OCI-LY3 (cell line): Measurements from ENCODE around the gene GLI2.

ENCODE experiments used
- H2AFZ ChIP-seq: fragments of 200-600, 300-600 bp; shearing (Covaris generic); 2 replicates; pipeline ENCODE4 v1.6.0; 2014; ENCODE audit warnings: antibody characterized with exemption, low read depth, low read length
- H3K27ac ChIP-seq: fragments of 200-600, 300-600 bp; sonication (generic); 2 replicates; pipeline ENCODE4 v1.5.1; 2014; ENCODE audit warnings: mild to moderate bottlenecking, low read length, moderate library complexity, mixed read lengths
- H3K27me3 ChIP-seq: fragments of 200-600, 300-600 bp; sonication (generic); 2 replicates; pipeline ENCODE4 v1.6.1; 2014; ENCODE audit warnings: low read depth, low read length, mixed read lengths
- H3K36me3 ChIP-seq: fragments of 200-600, 300-600 bp; sonication (generic); replicated peaks from 2 replicates; pipeline ENCODE3; 2014; ENCODE audit warnings: low read depth, low read length, mixed read lengths
- H3K4me1 ChIP-seq: fragments of 300-600, 200-600 bp; sonication (generic); 2 replicates; pipeline ENCODE4 v1.6.1; 2014; ENCODE audit warnings: low read length, mixed read lengths
- H3K4me2 ChIP-seq: fragments of 200-600, 300-600 bp; sonication (generic); 2 replicates; pipeline ENCODE4 v1.6.1; 2014; ENCODE audit warnings: low read length, mixed read lengths
- H3K4me3 ChIP-seq: fragments of 300-600, 200-600 bp; sonication (generic); 2 replicates; pipeline ENCODE4 v1.5.1; 2014; ENCODE audit warnings: antibody characterized with exemption, mild to moderate bottlenecking, low read length, moderate library complexity
- H3K79me2 ChIP-seq: fragments of 300-600, 200-600 bp; shearing (Covaris generic); 2 replicates; pipeline ENCODE4 v1.6.1; 2014; ENCODE audit warnings: mild to moderate bottlenecking, low read length, mixed read lengths
- H3K9ac ChIP-seq: fragments of 300-600, 200-600 bp; shearing (Covaris generic); 2 replicates; pipeline ENCODE4 v1.6.0; 2014; ENCODE audit warnings: mild to moderate bottlenecking, low read length, moderate library complexity
- H3K9me3 ChIP-seq: fragments of 200-600, 300-600 bp; shearing (Covaris generic); 2 replicates; pipeline ENCODE4 v1.6.1; 2014; ENCODE audit warnings: low read length, mixed read lengths; ENCODE audit not compliant: insufficient read depth
- H4K20me1 ChIP-seq: fragments of 200-600, 300-600 bp; sonication (generic); 2 replicates; pipeline ENCODE4 v1.6.1; 2016; ENCODE audit warnings: low read length, mixed read lengths; ENCODE audit not compliant: insufficient read depth
- CTCF ChIP-seq: fragments of 200-600, 300-600 bp; sonication (generic); IDR thresholded peaks from 2 replicates; pipeline ENCODE4 v1.5.1; 2014; ENCODE audit warnings: antibody characterized with exemption, low read length, low read depth
- EZH2phosphoT487 ChIP-seq: fragments of 200-600 bp; shearing (Covaris generic); IDR thresholded peaks from 2 replicates; pipeline ENCODE4 v1.6.1; 2018; ENCODE audit warnings: antibody characterized with exemption, mixed run types, low read depth

GLI2 gene

GRCh38 chr2:120775801-120776589 lies 40.3 kb downstream of the GLI2 start:
- H3K79me2 ChIP-seq = no peaks in the 10 kb centered on the region
- no peaks in the 10 kb centered on the region for H3K36me3 ChIP-seq
- H3K9me3 ChIP-seq = no peaks in the 10 kb centered on the region
- no peak overlapping the region for H3K9ac ChIP-seq
- no peak overlapping the region for H2AFZ ChIP-seq
- no peaks in the 10 kb centered on the region for H3K27me3 ChIP-seq
- no peak overlapping the region for H3K4me3 ChIP-seq
- no peaks in the 10 kb centered on the region for H4K20me1 ChIP-seq
- no peak overlapping the region for H3K27ac ChIP-seq
- TF ChIP-seq CTCF (no peak), EZH2phosphoT487 (no peak)
- no peak overlapping the region for H3K4me2 ChIP-seq
- H3K4me1 ChIP-seq = no peaks in the 10 kb centered on the region

GRCh38 chr2:120776649-120777048 lies 41.0 kb downstream of the GLI2 start:
- H3K27ac ChIP-seq = no peak overlapping the region
- H2AFZ ChIP-seq = no peak overlapping the region
- H3K79me2 ChIP-seq = no peaks in the 10 kb centered on the region
- TF ChIP-seq CTCF (no peak), EZH2phosphoT487 (no peak)
- no peak overlapping the region for H3K4me2 ChIP-seq
- no peaks in the 10 kb centered on the region for H3K9me3 ChIP-seq
- H4K20me1 ChIP-seq = no peaks in the 10 kb centered on the region
- H3K36me3 ChIP-seq = no peaks in the 10 kb centered on the region
- H3K4me3 ChIP-seq = no peak overlapping the region
- no peak overlapping the region for H3K9ac ChIP-seq
- no peaks in the 10 kb centered on the region for H3K4me1 ChIP-seq
- no peaks in the 10 kb centered on the region for H3K27me3 ChIP-seq

GRCh38 chr2:120777170-120777751 lies 41.6 kb downstream of the GLI2 start:
- H3K27ac ChIP-seq = no peak overlapping the region
- no peak overlapping the region for H3K4me3 ChIP-seq
- no peaks in the 10 kb centered on the region for H3K79me2 ChIP-seq
- no peaks in the 10 kb centered on the region for H4K20me1 ChIP-seq
- no peaks in the 10 kb centered on the region for H3K27me3 ChIP-seq
- no peaks in the 10 kb centered on the region for H3K9me3 ChIP-seq
- no peak overlapping the region for H3K9ac ChIP-seq
- H3K4me2 ChIP-seq = no peak overlapping the region
- H3K36me3 ChIP-seq = no peaks in the 10 kb centered on the region
- H2AFZ ChIP-seq = no peak overlapping the region
- no peaks in the 10 kb centered on the region for H3K4me1 ChIP-seq
- no peak for TF ChIP-seq EZH2phosphoT487
- no peak for TF ChIP-seq CTCF

GRCh38 chr2:120777787-120778186 lies 42.1 kb downstream of the GLI2 start:
- no peak overlapping the region for H3K9ac ChIP-seq
- TF ChIP-seq CTCF (no peak), EZH2phosphoT487 (no peak)
- H3K4me1 ChIP-seq = no peaks in the 10 kb centered on the region
- no peak overlapping the region for H3K4me3 ChIP-seq
- H3K36me3 ChIP-seq = no peaks in the 10 kb centered on the region
- H3K4me2 ChIP-seq = no peak overlapping the region
- no peaks in the 10 kb centered on the region for H3K27me3 ChIP-seq
- H3K27ac ChIP-seq = no peak overlapping the region
- H2AFZ ChIP-seq = no peak overlapping the region
- H3K79me2 ChIP-seq = no peaks in the 10 kb centered on the region
- H3K9me3 ChIP-seq = no peaks in the 10 kb centered on the region
- no peaks in the 10 kb centered on the region for H4K20me1 ChIP-seq
